Measurements from ENCODE around the gene NEK2. TPM values are rescaled to one million over a fixed set of nuclear protein-coding genes. Genes with fewer than 3 reads are reported as not detected.
A peak's percentile ranks its signal among the peaks of the same experiment; 100 is the strongest.

Gene NEK2
- total and polyA plus RNA-seq, 8 donors, result 1.5 to 6.1 (median 4.6) TPM; not detected in 3

- Histone ChIP-seq H3K4me1 (peaks cover 0 to 24% (median 14%) of the 10 kb centered on the region in 4 donors), H3K4me3 (no peak overlapping the region), H3K27me3 (no peaks in the 10 kb centered on the region), H3K36me3 (no peaks in the 10 kb centered on the region), H3K27ac (no peak overlapping the region), H3K9me3 (no peaks in the 10 kb centered on the region)
- intact Hi-C loops (cut with DNase I; ENCODE audit: low total_unique reads), result no loop called here
- 82 to 91% (median 84%) methylated on average over 9 of the region's 9 CpGs for WGBS, 5 donors
- no peak for DNase-seq
- TF ChIP-seq POLR2AphosphoS5 (IDR thresholded peaks at IDR 0.05) (no peak), CTCF (IDR thresholded peaks at IDR 0.05) (no peak), EP300 (IDR thresholded peaks at IDR 0.05) (no peak)
These were observed 39.7 kb downstream of the NEK2 start for GRCh38 chr1:211635597-211636205.

GRCh38 chr1:211634931-211635330 is 40.5 kb downstream of the NEK2 start:
- WGBS, 5 donors, result 96 to 99% (median 99%) methylated on average over 4 of the region's 4 CpGs
- H3K9me3 ChIP-seq, result no peaks in the 10 kb centered on the region
- H3K4me3 ChIP-seq, result no peak overlapping the region
- DNase-seq, result no peak
- H3K36me3 ChIP-seq, result no peaks in the 10 kb centered on the region
- intact Hi-C loops (cut with DNase I; ENCODE audit: low total_unique reads), result no loop called here
- peaks cover 0 to 16% (median 10%) of the 10 kb centered on the region in 4 donors for H3K4me1 ChIP-seq
- H3K27me3 ChIP-seq, result no peaks in the 10 kb centered on the region
- no peak for TF ChIP-seq POLR2A (IDR thresholded peaks at IDR 0.05)
- no peak for TF ChIP-seq POLR2AphosphoS5 (IDR thresholded peaks at IDR 0.05)
- TF ChIP-seq EP300 (IDR thresholded peaks at IDR 0.05), result no peak
- TF ChIP-seq CTCF (IDR thresholded peaks at IDR 0.05), result no peak
- no peak overlapping the region for H3K27ac ChIP-seq

GRCh38 chr1:211634461-211634860 is 41.0 kb downstream of the NEK2 start:
- DNase-seq, result no peak
- no peaks in the 10 kb centered on the region for H3K36me3 ChIP-seq
- WGBS, 5 donors, result 92 to 98% (median 96%) methylated on average over 4 of the region's 4 CpGs
- H3K4me1 ChIP-seq, result peaks cover 0 to 12% (median 6%) of the 10 kb centered on the region in 4 donors
- H3K4me3 ChIP-seq, result no peak overlapping the region
- intact Hi-C loops (cut with DNase I; ENCODE audit: low total_unique reads), result no loop called here
- H3K9me3 ChIP-seq, result no peaks in the 10 kb centered on the region
- H3K27ac ChIP-seq, result no peak overlapping the region
- no peaks in the 10 kb centered on the region for H3K27me3 ChIP-seq
- TF ChIP-seq POLR2AphosphoS5 (IDR thresholded peaks at IDR 0.05) (no peak), CTCF (IDR thresholded peaks at IDR 0.05) (no peak), POLR2A (IDR thresholded peaks at IDR 0.05) (no peak), EP300 (IDR thresholded peaks at IDR 0.05) (no peak)

- H3K27me3 ChIP-seq, result no peaks in the 10 kb centered on the region
- peak overlapping the region in 1 of 5 donors; percentile 58 for H3K27ac ChIP-seq
- 86 to 95% (median 92%) methylated on average over 8 of the region's 8 CpGs for WGBS, 5 donors
- H3K36me3 ChIP-seq, result no peaks in the 10 kb centered on the region
- TF ChIP-seq POLR2A (IDR thresholded peaks at IDR 0.05) (no peak), POLR2AphosphoS5 (IDR thresholded peaks at IDR 0.05) (no peak), EP300 (IDR thresholded peaks at IDR 0.05) (no peak)
- peaks cover 0 to 12% (median 5%) of the 10 kb centered on the region in 4 donors for H3K4me1 ChIP-seq
- no peaks in the 10 kb centered on the region for H3K9me3 ChIP-seq
- intact Hi-C loops (cut with DNase I; ENCODE audit: low total_unique reads), result no loop called here
- H3K4me3 ChIP-seq, result no peak overlapping the region
- no peak for DNase-seq
These were observed 41.9 kb downstream of the NEK2 start for GRCh38 chr1:211633524-211633846.

GRCh38 chr1:211632808-211633523 is 42.5 kb downstream of the NEK2 start:
- 32 to 61% (median 43%) methylated on average over 11 to 13 of the region's 13 CpGs for WGBS, 5 donors
- H3K27ac ChIP-seq, result peak overlapping the region in 2 of 5 donors; percentile 35 to 58
- intact Hi-C loops (cut with DNase I; ENCODE audit: low total_unique reads), result no loop called here
- no peaks in the 10 kb centered on the region for H3K36me3 ChIP-seq
- H3K27me3 ChIP-seq, result no peaks in the 10 kb centered on the region
- H3K4me3 ChIP-seq, result no peak overlapping the region
- peak in 1 of 2 donors; percentile 53 for DNase-seq
- H3K9me3 ChIP-seq, result no peaks in the 10 kb centered on the region
- TF ChIP-seq CTCF (IDR thresholded peaks at IDR 0.05), result no peak
- TF ChIP-seq EP300 (IDR thresholded peaks at IDR 0.05), result no peak
- TF ChIP-seq POLR2AphosphoS5 (IDR thresholded peaks at IDR 0.05), result no peak
- no peak for TF ChIP-seq POLR2A (IDR thresholded peaks at IDR 0.05)
- H3K4me1 ChIP-seq, result peaks cover 0 to 12% (median 5%) of the 10 kb centered on the region in 4 donors
